Ecto neural progenitor cell (in vitro differentiated cells): Measurements from ENCODE around the gene CCP110.
A peak's percentile ranks its signal among the peaks of the same experiment; 100 is the strongest.
"Not testable (repeated sequence)": the region's sequence is repeated elsewhere in the genome, so short reads cannot be mapped to it uniquely, and the experiment has no call there.

ENCODE experiments used
- DNase-seq: peaks from one replicate; pipeline ENCODE4 v3.0.0-alpha.2; 2018; ENCODE audit warnings: low spot score

Gene CCP110

GRCh38 chr16:19513377-19514053 lies 10.2 kb upstream of the CCP110 start:
- DNase-seq, result no peak

DNA sequence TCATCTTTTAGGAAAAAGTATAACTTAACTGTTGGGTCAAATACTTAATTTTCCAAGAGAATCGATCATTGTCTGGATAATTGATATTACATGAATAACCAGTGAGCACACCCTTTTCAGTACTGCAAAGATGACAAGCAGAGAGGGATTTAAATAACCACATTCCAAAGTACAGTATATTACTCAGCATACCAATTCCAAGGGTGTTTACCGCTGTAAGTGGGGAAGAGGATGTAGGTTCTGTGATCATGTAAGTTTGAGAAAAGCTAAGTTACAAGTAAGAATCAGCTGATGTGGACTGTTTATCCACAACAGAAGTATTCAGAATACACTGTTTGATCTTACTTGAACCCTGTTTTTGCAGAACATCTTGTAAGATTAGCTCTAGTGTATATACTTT lies 8.0 kb upstream of the CCP110 start:
- DNase-seq, result no peak

- no peak for DNase-seq
These were observed 6.2 kb upstream of the CCP110 start for GRCh38 chr16:19517424-19518089.

DNA sequence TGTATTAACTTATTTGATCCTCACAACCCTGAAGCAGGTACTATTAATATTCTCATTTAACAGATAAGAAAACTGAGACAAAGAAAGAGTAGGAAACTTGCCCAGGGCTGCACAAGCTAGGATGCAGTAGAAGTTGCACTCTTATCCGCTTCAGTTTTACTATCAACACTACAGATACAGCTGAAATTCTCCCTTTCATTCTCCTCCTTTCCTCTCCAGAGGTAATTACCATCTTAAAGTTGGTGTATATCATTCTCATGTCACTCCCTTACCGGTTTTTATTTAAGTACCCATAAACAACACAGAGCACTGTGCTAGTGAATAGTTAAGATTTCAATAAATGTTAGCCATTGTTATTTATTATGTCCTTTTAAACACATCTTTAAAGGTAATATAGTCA lies 5.4 kb upstream of the CCP110 start:
- no peak for DNase-seq

- DNase-seq, result no peak
These were observed 2.8 kb upstream of the CCP110 start for GRCh38 chr16:19520861-19521331.

DNA sequence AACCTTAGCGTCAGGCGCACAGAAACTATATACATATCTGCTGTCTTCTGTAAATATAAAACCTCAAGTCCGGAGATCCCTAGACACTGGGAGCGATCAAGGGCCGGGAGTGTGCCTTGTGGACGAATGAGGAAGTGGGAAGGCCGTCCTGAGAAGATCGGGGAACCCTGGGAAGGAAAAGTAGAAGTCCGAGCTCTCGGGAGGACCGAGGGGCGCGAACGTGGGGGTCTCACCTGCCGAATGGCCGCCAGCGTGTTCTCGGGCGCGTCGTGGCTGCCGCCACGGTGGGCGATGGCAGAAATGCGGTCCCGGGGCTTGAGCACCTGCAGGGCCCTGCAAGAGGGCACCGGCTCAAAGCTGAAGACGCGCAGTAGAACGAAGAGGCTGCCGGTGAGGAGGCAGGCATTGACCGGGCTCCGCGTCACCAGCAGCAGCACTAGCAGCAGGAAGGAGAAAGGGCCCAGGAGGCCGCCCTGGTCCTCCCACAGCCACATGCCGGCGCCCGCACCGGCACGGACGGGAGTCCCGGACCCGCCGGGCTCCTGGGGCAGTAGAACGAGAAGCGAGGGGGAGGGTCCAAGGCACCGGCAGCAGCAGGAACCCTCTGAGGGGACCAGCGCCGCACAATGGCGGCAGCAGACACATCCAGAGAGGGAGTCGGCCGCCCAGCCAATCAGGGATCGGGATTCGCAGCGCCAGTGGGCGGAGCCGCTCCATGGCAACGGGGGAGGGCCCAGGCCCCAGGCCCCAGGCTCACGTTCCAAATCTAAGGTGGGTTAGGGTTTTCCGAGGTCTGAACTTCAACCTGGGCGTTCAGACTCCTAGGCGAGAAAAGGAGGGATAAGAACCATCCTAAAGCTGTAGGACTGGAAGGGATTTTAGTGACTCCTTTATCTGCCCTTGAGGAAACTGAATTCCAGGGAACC lies 2.0 kb upstream of the CCP110 start, which contains the start of gene GDE1:
Gene GDE1, minus strand, starts transcription at position 628 of the 926 bp plus-strand sequence. Its CDS starts 134 bp downstream, at position 494.
- DNase-seq, result peak; percentile 97

GRCh38 chr16:19522397-19522732 lies 1.4 kb upstream of the CCP110 start:
- DNase-seq, result no peak

DNA sequence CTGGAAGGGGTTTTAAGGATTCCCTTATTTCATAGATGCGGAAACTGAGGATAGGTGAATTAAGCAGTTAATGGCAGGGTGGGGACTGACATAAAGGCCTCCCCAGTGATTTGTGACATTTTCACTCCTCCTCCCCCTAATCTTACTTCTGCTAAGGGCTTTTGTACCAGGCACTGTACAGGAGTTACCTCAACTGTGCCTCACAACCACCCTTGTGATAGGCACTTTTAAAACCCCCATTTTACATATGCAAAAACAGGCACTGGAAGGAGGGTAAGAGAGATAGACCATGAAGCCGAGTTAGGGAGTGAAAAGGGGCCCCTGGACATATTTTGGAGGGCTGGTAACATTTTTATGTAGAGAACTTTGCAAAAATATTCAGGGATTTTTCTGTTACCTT lies 982 bp upstream of the CCP110 start:
- no peak for DNase-seq

DNA sequence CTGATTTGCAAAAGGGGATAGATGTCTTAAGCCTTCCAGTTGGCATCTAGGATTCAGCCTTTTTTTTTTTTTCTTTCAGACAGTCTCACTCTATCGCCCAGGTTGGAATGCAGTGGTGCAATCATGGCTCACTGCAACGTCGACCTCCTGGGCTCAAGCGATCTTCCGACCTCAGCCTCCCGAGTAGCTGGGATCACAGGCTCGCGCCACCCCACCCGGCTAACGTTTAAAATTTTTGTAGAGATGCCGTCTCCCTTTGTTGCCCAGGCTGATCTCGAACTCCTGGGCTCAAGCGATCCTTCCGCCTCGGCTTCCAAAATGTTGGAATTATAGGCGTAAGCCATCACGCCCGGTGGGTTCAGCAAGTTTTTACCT lies 571 bp upstream of the CCP110 start:
- DNase-seq, result no peak

DNA sequence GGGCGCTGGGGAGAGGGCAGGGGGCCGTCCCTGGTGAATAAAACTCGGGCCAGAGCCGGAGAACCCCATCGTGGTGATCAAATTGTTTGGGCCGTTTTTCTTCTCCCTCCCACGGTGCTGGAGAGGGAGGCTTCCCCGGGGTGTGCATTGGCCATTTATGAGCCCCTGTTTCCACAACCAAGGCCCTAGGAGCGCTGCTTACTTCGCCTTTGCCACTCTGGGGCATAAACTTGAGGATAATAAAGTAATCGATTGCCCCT lies 544 bp downstream of the CCP110 start:
- DNase-seq, result no peak

GRCh38 chr16:19524616-19525384 lies 1.1 kb downstream of the CCP110 start:
- DNase-seq, result no peak

- no peak for DNase-seq
These were observed 1.6 kb downstream of the CCP110 start for GRCh38 chr16:19525385-19525723.

- no peak for DNase-seq
These were observed 3.4 kb downstream of the CCP110 start for GRCh38 chr16:19527161-19527560.

DNA sequence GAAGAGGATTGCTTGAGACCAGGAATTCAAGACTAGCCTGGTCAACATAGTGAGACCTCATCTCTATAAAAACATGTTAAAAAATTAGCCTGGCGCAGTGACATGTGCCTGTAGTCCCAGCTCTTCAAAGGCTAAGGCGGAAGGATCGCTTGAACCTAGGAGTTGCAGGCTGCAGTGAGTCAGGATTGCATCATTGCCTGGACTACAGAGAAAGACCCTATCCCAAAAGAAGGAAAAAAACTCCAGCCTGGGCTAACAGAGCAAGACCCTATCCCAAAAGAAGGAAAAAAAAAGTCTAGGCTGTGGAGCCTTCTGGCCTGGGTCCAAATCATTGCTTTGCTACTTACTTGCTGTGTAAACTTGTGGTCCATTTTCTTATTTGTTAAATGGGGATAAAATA lies 4.9 kb downstream of the CCP110 start:
- DNase-seq, result no peak

DNA sequence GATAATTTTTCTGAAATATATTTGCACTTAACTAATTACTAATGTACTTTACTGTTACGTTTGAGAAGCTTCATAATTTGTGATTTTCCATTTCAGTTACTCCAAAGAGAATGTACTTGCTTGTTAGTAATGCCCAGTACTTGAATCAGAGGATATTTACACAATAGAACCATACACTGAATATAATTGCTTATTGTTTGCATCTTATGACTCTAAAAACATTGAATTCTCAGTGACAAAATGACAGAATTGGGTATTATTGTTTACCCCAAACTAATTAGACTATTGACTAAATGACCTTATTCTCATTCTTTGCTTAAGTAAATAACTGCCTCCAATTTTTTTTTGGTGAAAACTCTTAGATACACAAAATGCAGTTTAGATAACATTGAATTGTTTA lies 8.9 kb downstream of the CCP110 start:
- DNase-seq, result no peak

- no peak for DNase-seq
These were observed 16.7 kb downstream of the CCP110 start for GRCh38 chr16:19540241-19540970.

GRCh38 chr16:19542138-19542821 lies 18.5 kb downstream of the CCP110 start:
- DNase-seq, result no peak

DNA sequence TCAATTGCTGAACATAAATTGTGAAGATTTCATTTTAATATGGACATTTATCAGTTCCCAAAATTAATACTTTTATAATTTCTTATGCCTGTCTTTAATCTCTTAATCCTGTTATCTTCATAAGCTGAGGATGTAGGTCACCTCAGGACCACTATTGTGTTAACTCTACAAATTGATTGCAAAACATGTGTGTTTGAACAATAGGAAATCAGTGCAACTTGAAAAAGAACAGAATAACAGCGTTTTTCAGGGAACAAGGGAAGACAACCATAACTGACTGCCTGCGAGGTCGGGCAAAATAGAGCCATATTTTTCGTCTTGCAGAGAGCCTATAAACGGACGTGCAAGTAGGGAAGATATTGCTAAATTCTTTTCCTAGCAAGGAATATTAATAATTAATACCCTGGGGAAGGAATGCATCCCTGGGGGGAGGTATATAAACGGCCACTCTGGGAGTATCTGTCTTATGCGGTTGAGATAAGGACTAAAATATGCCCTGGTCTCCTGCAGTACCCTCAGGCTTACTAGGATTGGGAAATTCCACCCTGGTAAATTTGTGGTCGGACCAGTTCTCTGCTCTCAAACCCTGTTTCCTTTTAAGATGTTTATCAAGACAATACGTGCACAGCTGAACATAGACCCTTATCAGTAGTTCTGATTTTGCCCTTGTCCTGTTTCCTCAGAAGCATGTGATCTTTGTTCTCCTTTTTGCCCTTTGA lies 19.7 kb downstream of the CCP110 start:
- not testable (repeated sequence) for DNase-seq

- DNase-seq, result no peak
These were observed 24.4 kb downstream of the CCP110 start for GRCh38 chr16:19548144-19548543.

DNA sequence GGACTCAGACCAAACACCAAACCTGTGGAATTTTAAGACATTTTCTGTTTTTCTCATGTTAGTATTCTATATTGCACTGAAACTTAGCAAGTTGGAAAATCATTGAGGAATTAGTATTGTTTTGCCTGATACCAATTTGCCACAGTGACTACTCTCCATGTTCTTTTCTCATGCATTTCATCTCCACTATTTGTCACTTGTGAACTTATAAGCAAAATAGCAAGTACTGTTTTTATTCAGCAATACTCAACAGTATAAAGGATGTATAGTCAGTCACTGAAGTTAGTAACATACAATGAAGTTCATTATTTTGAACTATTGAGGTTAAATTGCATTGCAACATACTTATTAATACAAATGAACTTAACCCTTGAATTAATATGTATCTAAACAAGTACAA lies 25.9 kb downstream of the CCP110 start:
- no peak for DNase-seq
